Astrocyte of the spinal cord (primary cell): ENCODE data around the gene PRKX.
"Not testable (repeated sequence)": the region's sequence is repeated elsewhere in the genome, so short reads cannot be mapped to it uniquely, and the experiment has no call there.

ENCODE experiments used
- DNase-seq: peaks from one replicate; pipeline ENCODE4 v3.0.0; 2011; ENCODE audit warnings: low read depth, low spot score
- H3K4me3 ChIP-seq: 2 replicates; pipeline ENCODE4 v1.5.1; 2011; ENCODE audit warnings: low read depth, mild to moderate bottlenecking, low read length, moderate library complexity
- in situ Hi-C: cut with HindIII; loops from 2 replicates; pipeline ENCODE4 v1.10.0; 2017; ENCODE audit warnings: low sequenced_read_pairs
- TF ChIP-seq, protein P1 (sequence below): IDR thresholded peaks from 2 replicates; pipeline ENCODE4 v1.5.1; 2012; ENCODE audit warnings: low read depth, mild to moderate bottlenecking, low read length, inconsistent platforms

The PRKX gene

DNA sequence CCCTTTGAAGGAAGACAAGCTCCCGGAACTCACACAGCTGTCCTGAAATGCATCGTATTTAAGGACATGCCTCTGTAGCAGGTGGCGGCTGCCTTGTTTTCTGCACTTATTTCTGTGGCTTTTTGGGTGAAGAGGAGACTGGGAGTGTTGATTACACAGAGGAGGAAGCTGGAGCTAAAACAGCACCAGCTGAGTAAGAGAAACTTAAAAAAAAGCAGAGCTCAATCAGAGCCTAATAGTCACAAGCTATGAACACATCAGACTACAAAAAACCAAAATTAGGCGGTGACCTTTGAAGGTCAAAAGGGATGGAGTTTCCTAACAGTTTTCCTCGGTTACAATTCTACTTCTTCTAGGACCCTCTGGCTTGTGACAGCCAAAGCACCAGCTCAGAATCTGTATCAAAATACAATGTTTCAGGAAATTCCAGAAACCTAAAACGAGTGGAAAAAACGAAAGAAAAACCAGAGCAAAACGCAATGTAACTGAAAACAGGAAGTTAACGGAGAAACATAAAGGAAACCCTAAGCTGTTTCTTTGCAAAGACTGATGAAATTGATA is 13.5 kb downstream of the PRKX start:
- no peak for DNase-seq
- in situ Hi-C loops, result no loop called here
- peak overlapping the region; percentile 21 for H3K4me3 ChIP-seq
- TF ChIP-seq, protein P1, sequence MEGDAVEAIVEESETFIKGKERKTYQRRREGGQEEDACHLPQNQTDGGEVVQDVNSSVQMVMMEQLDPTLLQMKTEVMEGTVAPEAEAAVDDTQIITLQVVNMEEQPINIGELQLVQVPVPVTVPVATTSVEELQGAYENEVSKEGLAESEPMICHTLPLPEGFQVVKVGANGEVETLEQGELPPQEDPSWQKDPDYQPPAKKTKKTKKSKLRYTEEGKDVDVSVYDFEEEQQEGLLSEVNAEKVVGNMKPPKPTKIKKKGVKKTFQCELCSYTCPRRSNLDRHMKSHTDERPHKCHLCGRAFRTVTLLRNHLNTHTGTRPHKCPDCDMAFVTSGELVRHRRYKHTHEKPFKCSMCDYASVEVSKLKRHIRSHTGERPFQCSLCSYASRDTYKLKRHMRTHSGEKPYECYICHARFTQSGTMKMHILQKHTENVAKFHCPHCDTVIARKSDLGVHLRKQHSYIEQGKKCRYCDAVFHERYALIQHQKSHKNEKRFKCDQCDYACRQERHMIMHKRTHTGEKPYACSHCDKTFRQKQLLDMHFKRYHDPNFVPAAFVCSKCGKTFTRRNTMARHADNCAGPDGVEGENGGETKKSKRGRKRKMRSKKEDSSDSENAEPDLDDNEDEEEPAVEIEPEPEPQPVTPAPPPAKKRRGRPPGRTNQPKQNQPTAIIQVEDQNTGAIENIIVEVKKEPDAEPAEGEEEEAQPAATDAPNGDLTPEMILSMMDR, result no peak

DNA sequence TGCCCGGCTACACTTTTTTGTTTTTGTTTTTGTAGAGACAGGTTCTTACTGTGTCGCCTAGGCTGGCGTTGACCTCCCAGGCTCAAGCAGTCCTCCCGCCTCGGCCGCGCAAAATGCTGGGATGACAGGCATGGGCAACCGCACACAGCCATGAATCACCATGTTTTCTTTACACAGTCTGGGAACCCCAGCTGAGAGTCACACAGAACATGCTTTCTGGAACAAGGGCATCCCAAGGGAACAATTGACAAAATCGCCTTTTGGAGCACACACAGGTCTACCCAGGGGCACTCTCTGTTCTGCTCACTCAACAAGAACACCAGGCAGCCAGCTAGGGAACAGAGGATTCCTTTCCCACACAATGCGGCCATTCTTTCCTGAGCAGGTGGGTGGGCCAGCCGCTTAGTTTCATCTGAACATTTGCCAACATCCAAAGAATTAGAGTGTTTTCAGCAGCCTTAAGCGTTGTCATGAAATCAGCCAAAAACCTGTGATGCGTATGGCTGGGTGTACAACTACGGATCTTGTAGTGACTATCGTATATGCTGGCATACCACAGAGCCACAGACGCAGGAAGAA is 15.7 kb downstream of the PRKX start:
- TF ChIP-seq, protein P1, result no peak
- in situ Hi-C loops, result no loop called here
- no peak overlapping the region for H3K4me3 ChIP-seq
- peak; percentile 86 for DNase-seq

DNA sequence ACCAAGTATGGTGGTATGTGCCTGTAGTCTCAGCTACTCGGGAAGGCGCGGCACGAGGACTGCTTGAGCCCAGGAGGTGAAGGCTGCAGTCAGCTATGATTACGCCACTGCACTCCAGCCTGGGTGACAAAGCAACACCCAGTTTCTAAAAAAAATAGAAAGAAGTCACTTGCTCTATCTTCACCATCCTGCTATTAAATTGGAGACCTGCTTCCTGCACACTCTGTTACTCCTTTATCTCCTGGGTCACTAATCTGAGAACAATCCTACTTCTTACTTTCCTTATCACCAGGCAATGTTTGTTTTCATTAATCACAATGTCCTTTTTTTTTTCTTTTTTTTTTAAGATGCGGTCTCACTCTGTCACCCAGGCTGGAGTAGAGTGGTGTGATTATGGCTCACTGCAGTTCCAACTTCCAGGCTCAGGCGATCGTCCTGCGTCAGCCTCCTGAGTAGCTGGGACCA is 16.2 kb downstream of the PRKX start:
- DNase-seq, result no peak
- no peak overlapping the region for H3K4me3 ChIP-seq
- in situ Hi-C loops, result no loop called here
- TF ChIP-seq, protein P1, result no peak

DNA sequence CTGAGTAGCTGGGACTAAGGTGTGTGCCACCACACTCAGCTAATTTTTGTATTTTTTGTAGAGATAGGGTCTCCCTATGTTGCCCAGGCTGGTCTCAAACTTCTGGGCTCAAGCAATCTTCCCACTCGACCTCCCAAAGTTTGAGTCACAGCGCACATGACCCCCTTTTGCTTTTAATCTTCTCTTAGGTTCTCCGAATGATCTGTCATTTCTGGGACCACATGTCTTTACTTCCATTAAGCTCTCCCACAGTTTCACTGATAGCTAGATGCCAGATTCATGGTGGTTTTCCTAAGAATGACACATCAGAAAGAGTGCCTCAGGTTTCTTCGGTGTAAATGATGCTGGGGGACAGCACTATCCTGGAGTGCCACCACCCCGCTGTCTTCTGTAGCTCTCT is 17.9 kb downstream of the PRKX start:
- DNase-seq, result no peak
- TF ChIP-seq, protein P1, result no peak
- in situ Hi-C loops, result no loop called here
- H3K4me3 ChIP-seq, result no peak overlapping the region

DNA sequence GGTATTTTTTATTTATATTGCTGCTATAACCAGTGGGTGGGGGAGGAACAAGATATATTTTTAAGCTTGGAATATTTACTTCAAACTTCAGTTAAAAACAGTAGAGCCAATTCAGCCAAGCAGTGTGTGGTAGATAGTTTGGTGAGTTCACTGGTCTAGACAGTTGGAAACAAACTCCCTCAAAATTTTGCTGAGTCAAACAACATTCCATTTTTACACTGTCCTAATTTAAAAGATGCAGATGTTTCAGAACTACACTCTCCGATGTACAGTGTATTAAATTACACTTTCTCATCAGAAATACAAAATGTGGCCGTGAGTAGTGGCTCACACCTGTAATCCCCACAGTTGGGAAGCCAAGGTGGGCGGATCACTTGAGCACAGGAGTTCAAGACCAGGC is 23.3 kb downstream of the PRKX start:
- peak; percentile 7 for DNase-seq
- TF ChIP-seq, protein P1, result no peak
- in situ Hi-C loops, result no loop called here
- no peak overlapping the region for H3K4me3 ChIP-seq

DNA sequence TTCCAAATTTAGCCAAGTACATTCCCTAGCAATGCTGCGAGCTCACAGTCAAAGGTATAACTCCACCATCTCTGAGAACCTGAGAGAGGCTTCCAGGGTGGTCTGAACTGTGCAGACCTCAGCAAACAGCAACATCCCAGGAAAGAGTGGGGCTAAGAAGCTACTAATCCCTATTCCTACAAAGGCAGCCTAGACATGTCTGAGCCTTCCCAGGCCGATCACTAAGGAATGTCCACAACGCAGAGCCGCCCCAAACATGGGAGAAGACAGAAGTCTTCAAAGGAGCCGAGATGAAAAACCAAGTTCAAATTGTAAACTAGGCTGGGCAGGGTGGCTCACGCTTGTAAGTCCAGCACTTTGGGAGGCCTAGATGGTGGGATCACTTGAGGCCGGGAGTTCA is 30.2 kb downstream of the PRKX start:
- H3K4me3 ChIP-seq, in situ Hi-C loops, DNase-seq: not testable (repeated sequence)

DNA sequence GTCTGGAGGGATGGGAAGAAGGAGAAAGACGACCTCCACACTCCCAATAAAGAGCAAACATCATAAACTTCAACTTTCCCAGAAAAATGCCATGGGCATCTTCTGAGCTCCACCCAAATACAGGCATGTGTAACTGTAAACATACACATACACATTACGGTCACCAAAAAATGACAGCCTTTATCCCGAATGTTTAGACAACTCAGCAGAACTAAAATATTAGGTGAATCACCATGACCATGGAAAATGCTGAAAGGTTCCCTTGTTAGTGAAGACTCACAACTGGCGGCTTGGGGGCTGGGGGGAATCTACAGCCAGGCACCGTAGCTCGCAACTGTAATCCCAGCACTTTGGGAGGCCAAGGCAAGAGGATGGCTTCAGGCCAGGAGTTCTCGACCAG is 33.0 kb downstream of the PRKX start:
- TF ChIP-seq, protein P1, result no peak
- H3K4me3 ChIP-seq, result no peak overlapping the region
- no peak for DNase-seq
- in situ Hi-C loops, result no loop called here
